SK-N-MC (cell line): ENCODE measurements around the gene HCN1.

ENCODE experiments used
- EZH2 ChIP-seq: fragments of 200-600 bp; sonication (generic); IDR thresholded peaks from one replicate; pipeline ENCODE4 v1.6.1; 2017; ENCODE audit warnings: antibody characterized with exemption
- FOXP2 ChIP-seq: optimal IDR thresholded peaks from 2 replicates; pipeline ENCODE3; 2011; ENCODE audit warnings: mild to moderate bottlenecking, moderate library complexity; ENCODE audit not compliant: insufficient read depth; ENCODE audit errors: extremely low read length, control extremely low read depth
- POLR2AphosphoS5 ChIP-seq: IDR thresholded peaks from 2 replicates; pipeline ENCODE4 v1.6.1; 2012; ENCODE audit warnings: mild to moderate bottlenecking, low read depth, low read length, borderline replicate concordance

- TF ChIP-seq POLR2AphosphoS5 (no peak), EZH2 (no peak), FOXP2 (no peak)
These were observed 411.7 kb downstream of the HCN1 start for GRCh38 chr5:45284436-45284835.
